OCI-LY7 (cell line): ENCODE data around the gene GABRA1. TPM values are rescaled to one million over a fixed set of nuclear protein-coding genes. Genes with fewer than 3 reads are reported as not detected.

Experiments
- BruUV-seq: library from RNA; stranded (reverse); fragments of 400-500 nt; replicated peaks from 2 replicates; lab custom pipeline; 2021; lab: Mats Ljungman, UMichigan
- CTCF ChIA-PET: fragments of 300-600 bp; sonication (Branson Sonifier 250); formaldehyde crosslinking; loops from one replicate; lab custom pipeline; 2022; ENCODE audit warnings: antibody characterized with exemption; ENCODE audit not compliant: unreplicated experiment; lab: Charles Lee
- POLR2A ChIA-PET: fragments of 300-600 bp; sonication (Branson Sonifier 250); formaldehyde crosslinking; loops from one replicate; lab custom pipeline; 2022; ENCODE audit warnings: antibody characterized with exemption; lab: Charles Lee
- DNase-seq: peaks from one replicate; pipeline ENCODE4 v3.0.0-alpha.2; 2015; ENCODE audit warnings: low spot score
- H2AFZ ChIP-seq: fragments of 200-600 bp; sonication (generic), shearing (Covaris generic); 2 replicates; pipeline ENCODE4 v1.6.1; 2014; ENCODE audit warnings: mild to moderate bottlenecking, antibody characterized with exemption, low read length, moderate library complexity
- H3K27ac ChIP-seq: fragments of 200-600 bp; sonication (generic); 2 replicates; pipeline ENCODE4 v1.5.1; 2014; ENCODE audit warnings: mixed run types, low read depth, mild to moderate bottlenecking, moderate library complexity, low read length, inconsistent platforms; ENCODE audit not compliant: poor library complexity, severe bottlenecking
- H3K36me3 ChIP-seq: fragments of 200-600 bp; sonication (generic); 2 replicates; pipeline ENCODE4 v1.6.1; 2014; ENCODE audit warnings: mild to moderate bottlenecking, antibody characterized with exemption, low read length, moderate library complexity, mixed read lengths; ENCODE audit not compliant: insufficient read depth
- H3K4me1 ChIP-seq: fragments of 200-600 bp; sonication (generic); 2 replicates; pipeline ENCODE4 v1.5.1; 2014; ENCODE audit warnings: mild to moderate bottlenecking, low read length; ENCODE audit not compliant: insufficient read depth, poor library complexity, severe bottlenecking
- H3K4me2 ChIP-seq: fragments of 200-600 bp; sonication (generic); 2 replicates; pipeline ENCODE4 v1.6.1; 2014; ENCODE audit warnings: mild to moderate bottlenecking, low read length
- H3K4me3 ChIP-seq: fragments of 200-600 bp; sonication (generic); 2 replicates; pipeline ENCODE4 v1.5.1; 2014; ENCODE audit warnings: mild to moderate bottlenecking, low read depth, low read length; ENCODE audit not compliant: poor library complexity, severe bottlenecking
- H3K79me2 ChIP-seq: fragments of 200-600 bp; sonication (generic); 2 replicates; pipeline ENCODE4 v1.6.1; 2016; ENCODE audit warnings: low read depth, mild to moderate bottlenecking, low read length, moderate library complexity, mixed read lengths; ENCODE audit not compliant: insufficient read depth
- H3K9me2 ChIP-seq: fragments of 200-600 bp; sonication (generic); 2 replicates; pipeline ENCODE4 v1.6.1; 2016; ENCODE audit warnings: mild to moderate bottlenecking, low read length, mixed read lengths; ENCODE audit not compliant: insufficient read depth
- H3K9me3 ChIP-seq: fragments of 200-600 bp; sonication (generic); 2 replicates; pipeline ENCODE4 v1.6.1; 2014; ENCODE audit warnings: mild to moderate bottlenecking, mixed run types, low read length, mixed read lengths
- H4K20me1 ChIP-seq: fragments of 200-600 bp; sonication (generic); 2 replicates; pipeline ENCODE4 v1.6.1; 2014; ENCODE audit warnings: mild to moderate bottlenecking, antibody characterized with exemption, low read length, moderate library complexity, mixed read lengths; ENCODE audit not compliant: insufficient read depth
- CTCF ChIP-seq: fragments of 200-600 bp; sonication (generic); conservative IDR thresholded peaks from 2 replicates; pipeline ENCODE4 v1.5.1; 2014; ENCODE audit warnings: mild to moderate bottlenecking, antibody characterized with exemption, low read length, moderate library complexity, mixed read lengths
- EZH2phosphoT487 ChIP-seq: fragments of 200-600 bp; sonication (generic); IDR thresholded peaks from 2 replicates; pipeline ENCODE4 v1.6.1; 2018; ENCODE audit warnings: low read depth, borderline replicate concordance, mild to moderate bottlenecking, mixed run types, antibody characterized with exemption, low read length, moderate library complexity, mixed read lengths
- intact Hi-C: fragments of 100-400 bp; cut with micrococcal nuclease; formaldehyde crosslinking; loops from one replicate; pipeline ENCODE4 v1.10.0; 2022; ENCODE audit not compliant: unreplicated experiment
- total RNA-seq, 2 experiments: library from RNA; depleted of rRNA in 1 of 2; stranded (reverse); fragments of >200 nt in 1 of 2; shearing (Covaris generic) in 1 of 2; gene quantifications; 2 replicates each; pipeline ENCODE4 v1.2.3, GENCODE V29; 2014 to 2022

The GABRA1 gene
- total RNA-seq, 2 experiments from 2014 or later = not detected

- Histone ChIP-seq H4K20me1 (no peaks in the 10 kb centered on the region), H3K4me2 (no peak overlapping the region), H3K27ac (no peak overlapping the region), H3K36me3 (no peaks in the 10 kb centered on the region), H3K4me3 (no peak overlapping the region), H3K4me1 (no peaks in the 10 kb centered on the region), H3K9me2 (no peaks in the 10 kb centered on the region), H2AFZ (no peak overlapping the region), H3K9me3 (no peaks in the 10 kb centered on the region), H3K79me2 (no peaks in the 10 kb centered on the region)
- BruUV-seq = no TSS peak
- intact Hi-C loops = no loop called here
- TF ChIP-seq EZH2phosphoT487 (no peak), CTCF (no peak)
- no peak for DNase-seq
- POLR2A ChIA-PET = interaction anchor here (0.9 kb wide), 1 partner anchor 14 kb away, joined by 3 read pairs; no protein-coding TSS in a partner anchor
- CTCF ChIA-PET = no interaction called here
These were observed 99.0 kb downstream of the GABRA1 start for GRCh38 chr5:161946911-161947310.

Other genes starting within 250 kb of the GABRA1 start
- gene GABRA6, start 162.4 kb upstream of the GABRA1 start, total RNA-seq (2014; rRNA removed; shearing (Covaris generic)) = not detected in 2 replicates
- gene GABRA6, start 162.4 kb upstream of the GABRA1 start, total RNA-seq (2022) = not detected in 2 replicates
- gene GABRG2, start 219.7 kb downstream of the GABRA1 start, total RNA-seq (2014; rRNA removed; shearing (Covaris generic)) = 0.03 and 0.08 TPM in 2 replicates
- 1.2 TPM in 1 of 2 replicates, not detected in the other for gene GABRG2, start 219.7 kb downstream of the GABRA1 start, total RNA-seq (2022)